Skeletal muscle satellite cell (primary cell): ENCODE results near the gene NOL7.

Experiments used
- H3K27me3 ChIP-seq: 2 replicates; pipeline ENCODE4 v1.7.0; 2013; ENCODE audit warnings: low read length; ENCODE audit not compliant: control insufficient read depth, insufficient read depth
- H3K36me3 ChIP-seq: 2 replicates; pipeline ENCODE4 v1.7.0; 2013; ENCODE audit warnings: mild to moderate bottlenecking, control low read depth, low read length; ENCODE audit not compliant: insufficient read depth
- H3K4me1 ChIP-seq: 2 replicates; pipeline ENCODE4 v1.7.0; 2013; ENCODE audit warnings: low read length; ENCODE audit not compliant: control insufficient read depth, insufficient read depth
- H3K4me2 ChIP-seq: 2 replicates; pipeline ENCODE4 v1.7.0; 2013; ENCODE audit warnings: mild to moderate bottlenecking, low read length
- H3K4me3 ChIP-seq: 2 replicates; pipeline ENCODE4 v1.7.0; 2013; ENCODE audit warnings: low read length
- H3K9ac ChIP-seq: 2 replicates; pipeline ENCODE4 v1.7.0; 2013; ENCODE audit warnings: mild to moderate bottlenecking, low read depth, low read length, moderate library complexity
- H3K9me3 ChIP-seq: replicated peaks from 2 replicates; pipeline ENCODE4 v1.7.0; 2013; ENCODE audit warnings: mild to moderate bottlenecking, control low read depth, low read length

The NOL7 gene

GRCh38 chr6:13633343-13633742 lies 18.2 kb downstream of the NOL7 start:
- Histone ChIP-seq H3K4me3 (no peak overlapping the region), H3K36me3 (peaks cover 47% of the 10 kb centered on the region), H3K4me2 (no peak overlapping the region), H3K4me1 (no peaks in the 10 kb centered on the region), H3K27me3 (no peaks in the 10 kb centered on the region), H3K9ac (no peak overlapping the region), H3K9me3 (no peaks in the 10 kb centered on the region)

- H3K9me3 ChIP-seq, result no peaks in the 10 kb centered on the region
- H3K36me3 ChIP-seq, result peaks cover 46% of the 10 kb centered on the region
- H3K4me3 ChIP-seq, result no peak overlapping the region
Measured at GRCh38 chr6:13635948-13636658, 21.0 kb downstream of the NOL7 start.

GRCh38 chr6:13638014-13638413 lies 22.9 kb downstream of the NOL7 start:
- peaks cover 38% of the 10 kb centered on the region for H3K36me3 ChIP-seq
- H3K9me3 ChIP-seq, result no peaks in the 10 kb centered on the region
- H3K4me3 ChIP-seq, result no peak overlapping the region
- H3K9ac ChIP-seq, result no peak overlapping the region
- H3K4me1 ChIP-seq, result peaks cover 3% of the 10 kb centered on the region
- no peaks in the 10 kb centered on the region for H3K27me3 ChIP-seq
- no peak overlapping the region for H3K4me2 ChIP-seq

More at GRCh38 chr6:13635948-13636658, 21.0 kb downstream of the NOL7 start:
- no peaks in the 10 kb centered on the region for H3K27me3 ChIP-seq
- H3K9ac ChIP-seq, result no peak overlapping the region
- no peak overlapping the region for H3K4me2 ChIP-seq
- H3K4me1 ChIP-seq, result peaks cover 3% of the 10 kb centered on the region

- Histone ChIP-seq H3K4me3 (no peak overlapping the region), H3K27me3 (no peaks in the 10 kb centered on the region), H3K4me2 (no peak overlapping the region), H3K4me1 (peaks cover 3% of the 10 kb centered on the region), H3K9ac (no peak overlapping the region), H3K9me3 (no peaks in the 10 kb centered on the region), H3K36me3 (peaks cover 42% of the 10 kb centered on the region)
Measured at GRCh38 chr6:13638626-13639025, 23.5 kb downstream of the NOL7 start.

GRCh38 chr6:13641315-13641714 lies 26.2 kb downstream of the NOL7 start:
- H3K36me3 ChIP-seq, result peaks cover 33% of the 10 kb centered on the region
- H3K9me3 ChIP-seq, result no peaks in the 10 kb centered on the region
- no peak overlapping the region for H3K4me3 ChIP-seq
- H3K9ac ChIP-seq, result no peak overlapping the region
- no peak overlapping the region for H3K4me2 ChIP-seq
- H3K4me1 ChIP-seq, result peaks cover 3% of the 10 kb centered on the region
- H3K27me3 ChIP-seq, result no peaks in the 10 kb centered on the region

GRCh38 chr6:13643125-13643524 lies 28.0 kb downstream of the NOL7 start:
- Histone ChIP-seq H3K4me3 (no peak overlapping the region), H3K27me3 (no peaks in the 10 kb centered on the region), H3K36me3 (peaks cover 23% of the 10 kb centered on the region)

GRCh38 chr6:13648850-13649249 lies 33.7 kb downstream of the NOL7 start:
- no peaks in the 10 kb centered on the region for H3K36me3 ChIP-seq
- no peak overlapping the region for H3K4me2 ChIP-seq
- no peaks in the 10 kb centered on the region for H3K9me3 ChIP-seq
- H3K27me3 ChIP-seq, result no peaks in the 10 kb centered on the region
- peaks cover 5% of the 10 kb centered on the region for H3K4me1 ChIP-seq
- H3K9ac ChIP-seq, result no peak overlapping the region
- H3K4me3 ChIP-seq, result no peak overlapping the region

More at GRCh38 chr6:13643125-13643524, 28.0 kb downstream of the NOL7 start:
- no peak overlapping the region for H3K4me2 ChIP-seq
- no peaks in the 10 kb centered on the region for H3K9me3 ChIP-seq
- no peak overlapping the region for H3K9ac ChIP-seq
- H3K4me1 ChIP-seq, result peaks cover 3% of the 10 kb centered on the region

GRCh38 chr6:13649393-13649792 lies 34.3 kb downstream of the NOL7 start:
- no peaks in the 10 kb centered on the region for H3K9me3 ChIP-seq
- no peaks in the 10 kb centered on the region for H3K36me3 ChIP-seq
- H3K9ac ChIP-seq, result no peak overlapping the region
- no peaks in the 10 kb centered on the region for H3K27me3 ChIP-seq
- no peak overlapping the region for H3K4me2 ChIP-seq
- peaks cover 5% of the 10 kb centered on the region for H3K4me1 ChIP-seq
- no peak overlapping the region for H3K4me3 ChIP-seq

GRCh38 chr6:13653296-13653695 lies 38.2 kb downstream of the NOL7 start:
- no peak overlapping the region for H3K9ac ChIP-seq
- H3K4me3 ChIP-seq, result no peak overlapping the region
- H3K4me1 ChIP-seq, result peaks cover 5% of the 10 kb centered on the region
- H3K27me3 ChIP-seq, result no peaks in the 10 kb centered on the region
- no peak overlapping the region for H3K4me2 ChIP-seq
- H3K9me3 ChIP-seq, result no peaks in the 10 kb centered on the region
- no peaks in the 10 kb centered on the region for H3K36me3 ChIP-seq

- Histone ChIP-seq H3K4me2 (no peak overlapping the region), H3K27me3 (no peaks in the 10 kb centered on the region), H3K4me1 (peaks cover 5% of the 10 kb centered on the region), H3K4me3 (no peak overlapping the region), H3K9me3 (no peaks in the 10 kb centered on the region), H3K36me3 (no peaks in the 10 kb centered on the region), H3K9ac (no peak overlapping the region)
Measured at GRCh38 chr6:13654496-13654895, 39.4 kb downstream of the NOL7 start.

GRCh38 chr6:13655700-13656099 lies 40.6 kb downstream of the NOL7 start:
- no peak overlapping the region for H3K4me2 ChIP-seq
- H3K9ac ChIP-seq, result no peak overlapping the region
- H3K27me3 ChIP-seq, result no peaks in the 10 kb centered on the region
- no peak overlapping the region for H3K4me3 ChIP-seq
- H3K9me3 ChIP-seq, result no peaks in the 10 kb centered on the region
- H3K4me1 ChIP-seq, result peaks cover 5% of the 10 kb centered on the region
- H3K36me3 ChIP-seq, result no peaks in the 10 kb centered on the region

GRCh38 chr6:13660273-13660672 lies 45.1 kb downstream of the NOL7 start:
- no peaks in the 10 kb centered on the region for H3K27me3 ChIP-seq
- no peaks in the 10 kb centered on the region for H3K36me3 ChIP-seq
- no peaks in the 10 kb centered on the region for H3K9me3 ChIP-seq
- peaks cover 5% of the 10 kb centered on the region for H3K4me1 ChIP-seq
- H3K4me2 ChIP-seq, result no peak overlapping the region
- H3K4me3 ChIP-seq, result no peak overlapping the region
- H3K9ac ChIP-seq, result no peak overlapping the region
